MM.1S (cell line): ENCODE measurements around the gene LSM7.

Experiments used
- DNase-seq: peaks from one replicate; pipeline ENCODE4 v3.0.0-alpha.2; 2015
- H2AFZ ChIP-seq: fragments of 300-600 bp; sonication (generic); 2 replicates; pipeline ENCODE4 v1.6.0; 2016; ENCODE audit warnings: antibody characterized with exemption, low read length
- H3F3A ChIP-seq: fragments of 300-600 bp; sonication (generic); 2 replicates; pipeline ENCODE4 v1.6.1; 2016; ENCODE audit warnings: mild to moderate bottlenecking, antibody characterized with exemption, low read length, moderate library complexity, mixed read lengths; ENCODE audit not compliant: insufficient read depth
- H3K27ac ChIP-seq: fragments of 300-600 bp; sonication (generic); 2 replicates; pipeline ENCODE4 v1.5.1; 2016; ENCODE audit warnings: mild to moderate bottlenecking, low read length
- H3K27me3 ChIP-seq: fragments of 300-600 bp; sonication (generic); replicated peaks from 2 replicates; pipeline ENCODE4 v1.6.0; 2016; ENCODE audit warnings: low read length; ENCODE audit not compliant: insufficient read depth
- H3K36me3 ChIP-seq: fragments of 300-600 bp; sonication (generic); replicated peaks from 2 replicates; pipeline ENCODE4 v1.6.1; 2016; ENCODE audit warnings: mild to moderate bottlenecking, low read length, mixed read lengths; ENCODE audit not compliant: insufficient read depth
- H3K4me1 ChIP-seq: fragments of 300-600 bp; sonication (generic); 2 replicates; pipeline ENCODE4 v1.6.1; 2016; ENCODE audit warnings: low read length, mixed read lengths
- H3K4me2 ChIP-seq: fragments of 300-600 bp; sonication (generic); 2 replicates; pipeline ENCODE4 v1.6.0; 2016; ENCODE audit warnings: low read depth, low read length
- H3K4me3 ChIP-seq: fragments of 300-600 bp; sonication (generic); 2 replicates; pipeline ENCODE4 v1.5.1; 2016; ENCODE audit warnings: low read length, mixed read lengths
- H3K79me2 ChIP-seq: fragments of 300-600 bp; sonication (generic); 2 replicates; pipeline ENCODE4 v1.6.1; 2016; ENCODE audit warnings: mixed run types, low read length, mixed read lengths
- H3K9ac ChIP-seq: fragments of 300-600 bp; sonication (generic); 2 replicates; pipeline ENCODE4 v1.6.1; 2016; ENCODE audit warnings: low read length, mixed read lengths
- H3K9me2 ChIP-seq: fragments of 300-600 bp; sonication (generic); replicated peaks from 2 replicates; pipeline ENCODE4 v1.6.1; 2016; ENCODE audit warnings: mild to moderate bottlenecking, low read length, mixed read lengths; ENCODE audit not compliant: insufficient read depth
- H3K9me3 ChIP-seq: fragments of 300-600 bp; sonication (generic); replicated peaks from 2 replicates; pipeline ENCODE4 v1.6.1; 2016; ENCODE audit warnings: mild to moderate bottlenecking, low read length, mixed read lengths; ENCODE audit not compliant: insufficient read depth
- H4K20me1 ChIP-seq: fragments of 300-600 bp; sonication (generic); 2 replicates; pipeline ENCODE4 v1.6.1; 2016; ENCODE audit warnings: mild to moderate bottlenecking, low read length, moderate library complexity, mixed read lengths; ENCODE audit not compliant: insufficient read depth
- CTCF ChIP-seq: fragments of 300-600 bp; sonication (generic); IDR thresholded peaks from 2 replicates; pipeline ENCODE4 v1.5.1; 2016; ENCODE audit warnings: antibody characterized with exemption, low read length, mixed read lengths
- EZH2 ChIP-seq: fragments of 300-600 bp; sonication (generic); optimal IDR thresholded peaks from 2 replicates; pipeline ENCODE3; 2017; ENCODE audit warnings: low read depth, mild to moderate bottlenecking, antibody characterized with exemption, low read length, mixed read lengths
- EZH2phosphoT487 ChIP-seq: fragments of 300-600 bp; sonication (generic); IDR thresholded peaks from 2 replicates; pipeline ENCODE4 v1.6.1; 2018; ENCODE audit warnings: antibody characterized with exemption, low read length

Gene LSM7

DNA sequence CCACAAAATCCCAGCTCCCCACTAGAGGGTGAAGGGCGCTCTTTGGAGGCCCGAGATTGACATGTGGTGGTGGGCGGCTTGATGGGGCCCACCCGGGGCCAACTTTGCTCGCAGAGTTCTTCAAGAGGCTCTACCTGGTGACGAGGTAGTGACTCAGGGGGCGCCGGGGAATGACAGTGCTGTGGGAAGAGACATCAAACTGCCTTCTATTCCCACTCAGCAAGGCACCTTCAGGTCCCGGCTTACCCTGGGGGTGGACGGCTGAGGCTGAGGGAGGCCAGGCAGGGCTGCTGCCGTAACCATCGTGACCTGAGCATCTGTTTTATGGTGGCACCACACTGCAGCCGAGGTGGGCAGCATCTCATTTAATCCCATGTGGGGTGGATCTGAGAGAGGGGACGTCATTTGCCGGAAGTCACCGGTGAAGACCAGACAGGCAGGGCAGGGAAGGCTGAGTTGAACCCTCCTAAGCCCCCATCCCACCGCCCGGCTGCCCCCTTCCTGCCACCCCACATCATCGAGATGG is 22.0 kb downstream of the LSM7 start:
- TF ChIP-seq EZH2 (no peak), EZH2phosphoT487 (no peak), CTCF (no peak)
- no peaks in the 10 kb centered on the region for H3K9me3 ChIP-seq
- DNase-seq = no peak
- H3K27ac ChIP-seq = no peak overlapping the region
- no peaks in the 10 kb centered on the region for H3F3A ChIP-seq
- no peak overlapping the region for H3K4me3 ChIP-seq
- H3K36me3 ChIP-seq = no peaks in the 10 kb centered on the region
- H3K9ac ChIP-seq = no peak overlapping the region
- peaks cover 91% of the 10 kb centered on the region for H3K27me3 ChIP-seq
- H3K79me2 ChIP-seq = no peaks in the 10 kb centered on the region
- H3K9me2 ChIP-seq = no peaks in the 10 kb centered on the region
- no peaks in the 10 kb centered on the region for H4K20me1 ChIP-seq
- H3K4me2 ChIP-seq = no peak overlapping the region
- H3K4me1 ChIP-seq = no peaks in the 10 kb centered on the region
- no peak overlapping the region for H2AFZ ChIP-seq

DNA sequence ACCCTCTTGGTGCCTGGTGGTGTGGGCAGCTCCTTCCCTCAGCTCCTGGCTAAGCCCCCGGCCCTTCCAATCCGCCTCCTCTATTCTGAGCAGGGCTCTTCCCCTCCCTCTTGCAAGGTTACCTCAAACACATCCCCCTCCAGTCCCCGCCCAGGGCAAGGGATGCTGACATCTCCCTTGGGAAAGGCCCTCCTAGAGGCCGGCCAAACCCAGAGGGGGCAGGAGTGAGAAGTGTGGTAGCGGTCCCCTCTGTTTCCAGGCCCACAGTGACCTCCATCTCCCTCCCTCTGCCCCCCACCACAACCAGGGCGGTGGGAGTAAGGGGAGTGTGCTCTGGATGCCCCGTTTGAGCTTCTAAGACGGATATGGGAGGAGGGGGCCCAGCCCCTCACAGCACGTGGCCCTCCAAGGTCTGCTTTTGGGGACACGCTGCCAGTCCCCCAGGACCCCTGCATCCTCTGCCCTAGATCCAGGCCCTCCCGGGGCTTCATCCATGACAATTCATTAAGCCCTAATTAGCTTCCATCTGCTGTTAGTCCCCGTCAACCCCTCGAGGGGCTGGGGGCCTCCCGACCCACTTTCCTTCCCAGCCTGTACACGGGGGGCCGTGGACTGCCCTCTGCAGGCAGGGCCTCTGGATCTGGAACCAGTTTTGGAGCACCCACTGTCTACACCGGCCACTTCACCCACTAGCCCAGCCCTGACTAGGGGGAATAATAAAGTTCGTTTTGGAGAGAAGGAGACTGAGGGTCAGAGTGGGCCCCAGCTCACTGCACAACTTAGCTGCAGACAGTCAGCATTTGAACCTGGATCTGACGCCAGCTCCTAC is 22.7 kb downstream of the LSM7 start:
- no peak overlapping the region for H3K4me2 ChIP-seq
- H3K9me3 ChIP-seq = no peaks in the 10 kb centered on the region
- H3K27me3 ChIP-seq = peaks cover 93% of the 10 kb centered on the region
- H3F3A ChIP-seq = no peaks in the 10 kb centered on the region
- H3K4me3 ChIP-seq = no peak overlapping the region
- H3K4me1 ChIP-seq = no peaks in the 10 kb centered on the region
- H3K79me2 ChIP-seq = no peaks in the 10 kb centered on the region
- no peaks in the 10 kb centered on the region for H4K20me1 ChIP-seq
- no peak for TF ChIP-seq EZH2phosphoT487
- TF ChIP-seq CTCF = no peak
- TF ChIP-seq EZH2 = no peak
- no peak overlapping the region for H2AFZ ChIP-seq
- DNase-seq = no peak
- no peak overlapping the region for H3K27ac ChIP-seq
- H3K9ac ChIP-seq = no peak overlapping the region
- H3K36me3 ChIP-seq = no peaks in the 10 kb centered on the region
- no peaks in the 10 kb centered on the region for H3K9me2 ChIP-seq

GRCh38 chr19:2303211-2303798 is 25.1 kb downstream of the LSM7 start:
- no peak overlapping the region for H3K4me2 ChIP-seq
- H3K4me1 ChIP-seq = no peaks in the 10 kb centered on the region
- DNase-seq = no peak
- H3K9ac ChIP-seq = no peak overlapping the region
- H3K27ac ChIP-seq = no peak overlapping the region
- H3K79me2 ChIP-seq = no peaks in the 10 kb centered on the region
- peaks cover 74% of the 10 kb centered on the region for H3K27me3 ChIP-seq
- H3K9me2 ChIP-seq = no peaks in the 10 kb centered on the region
- no peaks in the 10 kb centered on the region for H3K36me3 ChIP-seq
- H2AFZ ChIP-seq = no peak overlapping the region
- H3F3A ChIP-seq = no peaks in the 10 kb centered on the region
- H4K20me1 ChIP-seq = no peaks in the 10 kb centered on the region
- no peak overlapping the region for H3K4me3 ChIP-seq
- no peak for TF ChIP-seq EZH2
- TF ChIP-seq CTCF = no peak
- no peak for TF ChIP-seq EZH2phosphoT487
- H3K9me3 ChIP-seq = no peaks in the 10 kb centered on the region
